Measurements from ENCODE around the gene PPP1CA. TPM values are rescaled to one million over a fixed set of nuclear protein-coding genes. Genes with fewer than 3 reads are reported as not detected.

The PPP1CA gene
- total and polyA plus RNA-seq, 4 donors: 62.4 to 92.9 (median 75.9) TPM

DNA sequence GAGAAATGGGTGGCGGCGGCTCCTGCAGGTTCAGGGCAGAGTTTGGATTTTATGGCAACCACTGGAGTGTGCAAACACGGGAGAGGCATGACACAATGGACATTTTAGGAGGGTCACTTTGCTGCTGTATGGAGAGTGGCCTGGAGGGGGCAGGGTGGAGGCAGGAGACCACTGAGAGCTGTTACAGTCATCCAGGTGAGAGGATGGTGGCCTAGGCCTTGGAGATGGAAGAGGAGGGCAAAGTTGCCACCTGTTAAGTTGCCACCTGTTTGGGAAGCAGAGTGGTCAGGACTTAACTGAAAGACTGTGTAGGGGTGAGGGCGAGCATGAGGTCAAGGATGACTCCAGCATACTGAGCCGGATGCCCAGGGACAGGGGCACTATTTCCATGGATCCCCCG lies 12.2 kb downstream of the PPP1CA start:
- Histone ChIP-seq H3K9ac (ENCODE audit: low read depth in 1 of 2, low read length in 2 of 2) (no peak overlapping the region), H3K9me3 (ENCODE audit: control insufficient read depth in 4 of 4, low read length in 3 of 4) (no peaks in the 10 kb centered on the region), H3K27ac (ENCODE audit: low read depth in 1 of 2, low read length in 2 of 2) (no peak overlapping the region), H3K4me3 (ENCODE audit: low read depth in 1 of 3, low read length in 3 of 3) (no peak overlapping the region), H3K27me3 (ENCODE audit: control insufficient read depth in 4 of 4, insufficient read depth in 4 of 4, low read length in 3 of 4) (no peaks in the 10 kb centered on the region), H3K36me3 (ENCODE audit: control insufficient read depth in 4 of 4, insufficient read depth in 3 of 4, low read depth in 1 of 4, low read length in 3 of 4) (peaks cover 0 to 1% (median 0%) of the 10 kb centered on the region in 4 donors), H3K4me1 (ENCODE audit: control insufficient read depth in 4 of 4, insufficient read depth in 4 of 4, low read length in 3 of 4) (peaks cover 0 to 22% (median 16%) of the 10 kb centered on the region in 4 donors)
- TF ChIP-seq HNF4G (IDR thresholded peaks at IDR 0.05) (no peak), JUND (IDR thresholded peaks at IDR 0.05) (no peak), RAD21 (IDR thresholded peaks at IDR 0.05) (peak; percentile 63 to 71)
- TF ChIP-seq, protein P1, sequence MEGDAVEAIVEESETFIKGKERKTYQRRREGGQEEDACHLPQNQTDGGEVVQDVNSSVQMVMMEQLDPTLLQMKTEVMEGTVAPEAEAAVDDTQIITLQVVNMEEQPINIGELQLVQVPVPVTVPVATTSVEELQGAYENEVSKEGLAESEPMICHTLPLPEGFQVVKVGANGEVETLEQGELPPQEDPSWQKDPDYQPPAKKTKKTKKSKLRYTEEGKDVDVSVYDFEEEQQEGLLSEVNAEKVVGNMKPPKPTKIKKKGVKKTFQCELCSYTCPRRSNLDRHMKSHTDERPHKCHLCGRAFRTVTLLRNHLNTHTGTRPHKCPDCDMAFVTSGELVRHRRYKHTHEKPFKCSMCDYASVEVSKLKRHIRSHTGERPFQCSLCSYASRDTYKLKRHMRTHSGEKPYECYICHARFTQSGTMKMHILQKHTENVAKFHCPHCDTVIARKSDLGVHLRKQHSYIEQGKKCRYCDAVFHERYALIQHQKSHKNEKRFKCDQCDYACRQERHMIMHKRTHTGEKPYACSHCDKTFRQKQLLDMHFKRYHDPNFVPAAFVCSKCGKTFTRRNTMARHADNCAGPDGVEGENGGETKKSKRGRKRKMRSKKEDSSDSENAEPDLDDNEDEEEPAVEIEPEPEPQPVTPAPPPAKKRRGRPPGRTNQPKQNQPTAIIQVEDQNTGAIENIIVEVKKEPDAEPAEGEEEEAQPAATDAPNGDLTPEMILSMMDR (IDR thresholded peaks at IDR 0.05; ENCODE audit: low read depth, low read length, missing input control): peak; percentile 42
- WGBS: 56% methylated on average over 6 of the region's 6 CpGs
- DNase-seq (ENCODE audit: low spot score): peak; percentile 76

DNA sequence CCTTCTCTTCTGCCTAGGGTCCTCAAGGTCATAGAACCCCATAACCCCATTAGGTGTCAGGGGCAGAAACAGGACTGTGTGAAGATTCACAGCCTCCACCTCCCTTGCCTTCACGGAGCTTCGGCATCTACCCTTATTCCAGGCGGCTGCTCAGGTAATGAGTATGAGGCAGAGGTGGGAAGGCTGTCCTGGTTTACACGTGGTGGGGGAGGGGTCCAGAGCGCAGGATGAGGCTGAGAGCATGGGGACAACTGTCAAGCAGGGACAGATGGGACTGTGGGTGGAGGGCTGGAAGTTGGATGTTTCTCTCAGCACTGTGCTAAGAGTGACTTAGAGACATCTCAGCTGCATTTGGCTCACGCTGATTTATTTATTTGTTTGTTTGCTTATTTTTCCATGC lies 14.1 kb downstream of the PPP1CA start:
- no peak overlapping the region for H3K27ac ChIP-seq (ENCODE audit: low read depth in 1 of 2, low read length in 2 of 2)
- TF ChIP-seq, protein P2, sequence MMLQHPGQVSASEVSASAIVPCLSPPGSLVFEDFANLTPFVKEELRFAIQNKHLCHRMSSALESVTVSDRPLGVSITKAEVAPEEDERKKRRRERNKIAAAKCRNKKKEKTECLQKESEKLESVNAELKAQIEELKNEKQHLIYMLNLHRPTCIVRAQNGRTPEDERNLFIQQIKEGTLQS (IDR thresholded peaks at IDR 0.05): no peak
- TF ChIP-seq FOXA2 (IDR thresholded peaks at IDR 0.05) (no peak), HNF4A (conservative IDR thresholded peaks at IDR 0.05) (no peak), NR2F2 (IDR thresholded peaks at IDR 0.05) (no peak)
- TF ChIP-seq, protein P3, sequence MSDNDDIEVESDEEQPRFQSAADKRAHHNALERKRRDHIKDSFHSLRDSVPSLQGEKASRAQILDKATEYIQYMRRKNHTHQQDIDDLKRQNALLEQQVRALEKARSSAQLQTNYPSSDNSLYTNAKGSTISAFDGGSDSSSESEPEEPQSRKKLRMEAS (IDR thresholded peaks at IDR 0.05): no peak
- whole genome bisulfite sequencing: 64% methylated on average over 6 of the region's 6 CpGs

DNA sequence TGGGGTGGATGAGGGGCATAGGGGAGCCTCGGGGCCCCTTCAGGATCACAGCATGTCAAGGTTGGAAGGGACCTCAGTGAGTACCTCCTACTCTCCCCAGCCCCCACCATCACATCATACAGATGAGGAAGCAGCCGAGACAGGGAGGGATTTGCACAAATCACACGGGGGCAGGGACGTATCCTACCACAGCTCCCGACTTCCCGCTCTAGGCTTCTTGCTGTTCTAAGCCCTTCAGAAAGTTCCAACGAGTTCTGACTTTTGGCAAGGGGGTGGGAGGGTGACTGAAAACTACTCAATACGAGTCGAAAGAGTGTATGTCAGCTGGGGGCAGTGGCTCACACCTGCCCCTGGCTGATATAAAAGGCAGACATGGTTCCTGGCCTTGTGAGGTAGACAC lies 14.6 kb downstream of the PPP1CA start:
- Histone ChIP-seq H3K4me3 (ENCODE audit: low read depth in 1 of 3, low read length in 3 of 3) (no peak overlapping the region), H3K27ac (ENCODE audit: low read depth in 1 of 2, low read length in 2 of 2) (no peak overlapping the region), H3K4me1 (ENCODE audit: control insufficient read depth in 4 of 4, insufficient read depth in 4 of 4, low read length in 3 of 4) (peaks cover 0 to 13% (median 9%) of the 10 kb centered on the region in 4 donors), H3K9me3 (ENCODE audit: control insufficient read depth in 4 of 4, low read length in 3 of 4) (no peaks in the 10 kb centered on the region), H3K36me3 (ENCODE audit: control insufficient read depth in 4 of 4, insufficient read depth in 3 of 4, low read depth in 1 of 4, low read length in 3 of 4) (no peaks in the 10 kb centered on the region), H3K27me3 (ENCODE audit: control insufficient read depth in 4 of 4, insufficient read depth in 4 of 4, low read length in 3 of 4) (no peaks in the 10 kb centered on the region), H3K9ac (ENCODE audit: low read depth in 1 of 2, low read length in 2 of 2) (no peak overlapping the region)
- no peak for DNase-seq (ENCODE audit: low spot score)
- WGBS: 44% methylated on average over 9 of the region's 9 CpGs
- TF ChIP-seq, protein P1 (IDR thresholded peaks at IDR 0.05; ENCODE audit: low read depth, low read length, missing input control): no peak
- TF ChIP-seq SP1 (IDR thresholded peaks at IDR 0.05) (no peak), TAF1 (conservative IDR thresholded peaks at IDR 0.05) (no peak), JUND (IDR thresholded peaks at IDR 0.05) (no peak), EGR1 (IDR thresholded peaks at IDR 0.05; ENCODE audit: low read depth in 2 of 2) (no peak), YY1 (IDR thresholded peaks at IDR 0.05) (no peak), FOXA2 (IDR thresholded peaks at IDR 0.05) (no peak), HNF4G (IDR thresholded peaks at IDR 0.05) (no peak), HNF4A (conservative IDR thresholded peaks at IDR 0.05) (no peak), FOXA1 (IDR thresholded peaks at IDR 0.05) (no peak), NR2F2 (IDR thresholded peaks at IDR 0.05) (no peak), GABPA (IDR thresholded peaks at IDR 0.05 in 1 of 2, conservative IDR thresholded peaks at IDR 0.05 in 1 of 2) (no peak), RXRA (IDR thresholded peaks at IDR 0.05) (no peak)
- TF ChIP-seq, protein P4, sequence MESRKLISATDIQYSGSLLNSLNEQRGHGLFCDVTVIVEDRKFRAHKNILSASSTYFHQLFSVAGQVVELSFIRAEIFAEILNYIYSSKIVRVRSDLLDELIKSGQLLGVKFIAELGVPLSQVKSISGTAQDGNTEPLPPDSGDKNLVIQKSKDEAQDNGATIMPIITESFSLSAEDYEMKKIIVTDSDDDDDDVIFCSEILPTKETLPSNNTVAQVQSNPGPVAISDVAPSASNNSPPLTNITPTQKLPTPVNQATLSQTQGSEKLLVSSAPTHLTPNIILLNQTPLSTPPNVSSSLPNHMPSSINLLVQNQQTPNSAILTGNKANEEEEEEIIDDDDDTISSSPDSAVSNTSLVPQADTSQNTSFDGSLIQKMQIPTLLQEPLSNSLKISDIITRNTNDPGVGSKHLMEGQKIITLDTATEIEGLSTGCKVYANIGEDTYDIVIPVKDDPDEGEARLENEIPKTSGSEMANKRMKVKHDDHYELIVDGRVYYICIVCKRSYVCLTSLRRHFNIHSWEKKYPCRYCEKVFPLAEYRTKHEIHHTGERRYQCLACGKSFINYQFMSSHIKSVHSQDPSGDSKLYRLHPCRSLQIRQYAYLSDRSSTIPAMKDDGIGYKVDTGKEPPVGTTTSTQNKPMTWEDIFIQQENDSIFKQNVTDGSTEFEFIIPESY (IDR thresholded peaks at IDR 0.05): no peak
- TF ChIP-seq, protein P3 (IDR thresholded peaks at IDR 0.05): no peak
- TF ChIP-seq, protein P5, sequence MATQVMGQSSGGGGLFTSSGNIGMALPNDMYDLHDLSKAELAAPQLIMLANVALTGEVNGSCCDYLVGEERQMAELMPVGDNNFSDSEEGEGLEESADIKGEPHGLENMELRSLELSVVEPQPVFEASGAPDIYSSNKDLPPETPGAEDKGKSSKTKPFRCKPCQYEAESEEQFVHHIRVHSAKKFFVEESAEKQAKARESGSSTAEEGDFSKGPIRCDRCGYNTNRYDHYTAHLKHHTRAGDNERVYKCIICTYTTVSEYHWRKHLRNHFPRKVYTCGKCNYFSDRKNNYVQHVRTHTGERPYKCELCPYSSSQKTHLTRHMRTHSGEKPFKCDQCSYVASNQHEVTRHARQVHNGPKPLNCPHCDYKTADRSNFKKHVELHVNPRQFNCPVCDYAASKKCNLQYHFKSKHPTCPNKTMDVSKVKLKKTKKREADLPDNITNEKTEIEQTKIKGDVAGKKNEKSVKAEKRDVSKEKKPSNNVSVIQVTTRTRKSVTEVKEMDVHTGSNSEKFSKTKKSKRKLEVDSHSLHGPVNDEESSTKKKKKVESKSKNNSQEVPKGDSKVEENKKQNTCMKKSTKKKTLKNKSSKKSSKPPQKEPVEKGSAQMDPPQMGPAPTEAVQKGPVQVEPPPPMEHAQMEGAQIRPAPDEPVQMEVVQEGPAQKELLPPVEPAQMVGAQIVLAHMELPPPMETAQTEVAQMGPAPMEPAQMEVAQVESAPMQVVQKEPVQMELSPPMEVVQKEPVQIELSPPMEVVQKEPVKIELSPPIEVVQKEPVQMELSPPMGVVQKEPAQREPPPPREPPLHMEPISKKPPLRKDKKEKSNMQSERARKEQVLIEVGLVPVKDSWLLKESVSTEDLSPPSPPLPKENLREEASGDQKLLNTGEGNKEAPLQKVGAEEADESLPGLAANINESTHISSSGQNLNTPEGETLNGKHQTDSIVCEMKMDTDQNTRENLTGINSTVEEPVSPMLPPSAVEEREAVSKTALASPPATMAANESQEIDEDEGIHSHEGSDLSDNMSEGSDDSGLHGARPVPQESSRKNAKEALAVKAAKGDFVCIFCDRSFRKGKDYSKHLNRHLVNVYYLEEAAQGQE (IDR thresholded peaks at IDR 0.05): no peak

More for the DNA sequence above, 14.1 kb downstream of the PPP1CA start:
- H3K9ac ChIP-seq (ENCODE audit: low read depth in 1 of 2, low read length in 2 of 2): no peak overlapping the region
- H3K4me3 ChIP-seq (ENCODE audit: low read depth in 1 of 3, low read length in 3 of 3): no peak overlapping the region
- H3K36me3 ChIP-seq (ENCODE audit: control insufficient read depth in 4 of 4, insufficient read depth in 3 of 4, low read depth in 1 of 4, low read length in 3 of 4): no peaks in the 10 kb centered on the region
- DNase-seq (ENCODE audit: low spot score): no peak
- H3K27me3 ChIP-seq (ENCODE audit: control insufficient read depth in 4 of 4, insufficient read depth in 4 of 4, low read length in 3 of 4): no peaks in the 10 kb centered on the region
- peaks cover 0 to 14% (median 12%) of the 10 kb centered on the region in 4 donors for H3K4me1 ChIP-seq (ENCODE audit: control insufficient read depth in 4 of 4, insufficient read depth in 4 of 4, low read length in 3 of 4)
- no peaks in the 10 kb centered on the region for H3K9me3 ChIP-seq (ENCODE audit: control insufficient read depth in 4 of 4, low read length in 3 of 4)

Measured in liver (tissue), 9 donors.